Caco-2 (cell line): ENCODE data around the gene COA3. TPM values are rescaled to one million over a fixed set of nuclear protein-coding genes. Genes with fewer than 3 reads are reported as not detected.

Experiments
- BruUV-seq: library from RNA; stranded (reverse); fragments of 400-500 nt; replicated peaks from 2 replicates; lab custom pipeline; 2021; lab: Mats Ljungman, UMichigan
- CTCF ChIA-PET: fragments of 300-600 bp; sonication (Branson Sonifier 250); formaldehyde crosslinking; loops from one replicate; lab custom pipeline; 2022; ENCODE audit warnings: antibody characterized with exemption; lab: Charles Lee
- POLR2A ChIA-PET: fragments of 300-600 bp; sonication (Branson Sonifier 250); formaldehyde crosslinking; loops from one replicate; lab custom pipeline; 2022; ENCODE audit warnings: antibody characterized with exemption; lab: Charles Lee
- DNase-seq, 2 experiments: peaks; one replicate each; pipeline versions ENCODE4 v3.0.0 to v3.0.0-alpha.2; 2020 to 2022
- H3K27me3 ChIP-seq: replicated peaks from 2 replicates; pipeline ENCODE4 v1.6.0; 2011; ENCODE audit warnings: low read length; ENCODE audit not compliant: control insufficient read depth, insufficient read depth
- H3K36me3 ChIP-seq: 2 replicates; pipeline ENCODE4 v1.5.1; 2011; ENCODE audit warnings: low read length; ENCODE audit not compliant: control insufficient read depth, insufficient read depth
- H3K4me1 ChIP-seq: fragments of 250-450 bp; sonication (Bioruptor Pico); 2 replicates; pipeline ENCODE4 v1.5.1; 2020; ENCODE audit warnings: mild to moderate bottlenecking
- H3K4me3 ChIP-seq: 2 replicates; pipeline ENCODE4 v1.5.1; 2011; ENCODE audit warnings: low read depth, mild to moderate bottlenecking, control low read depth, low read length
- H3K9me3 ChIP-seq: fragments of 250-450 bp; sonication (Bioruptor Pico); 2 replicates; pipeline ENCODE4 v1.5.1; 2020; ENCODE audit warnings: mild to moderate bottlenecking, moderate library complexity
- H3K27ac Mint-ChIP-seq: one replicate; pipeline ENCODE4 v1.8.0; 2022; ENCODE audit warnings: mixed read lengths; ENCODE audit not compliant: unreplicated experiment
- H3K27me3 Mint-ChIP-seq: one replicate; pipeline ENCODE4 v1.8.0; 2022; ENCODE audit warnings: mixed read lengths; ENCODE audit not compliant: insufficient read depth, unreplicated experiment
- H3K36me3 Mint-ChIP-seq: one replicate; pipeline ENCODE4 v1.8.0; 2022; ENCODE audit warnings: mild to moderate bottlenecking, mixed read lengths; ENCODE audit not compliant: insufficient read depth, unreplicated experiment
- H3K4me1 Mint-ChIP-seq: one replicate; pipeline ENCODE4 v1.8.0; 2022; ENCODE audit warnings: low read depth, mixed read lengths; ENCODE audit not compliant: unreplicated experiment
- H3K4me3 Mint-ChIP-seq: one replicate; pipeline ENCODE4 v1.8.0; 2022; ENCODE audit warnings: mild to moderate bottlenecking, moderate library complexity, mixed read lengths; ENCODE audit not compliant: unreplicated experiment
- H3K9me3 Mint-ChIP-seq: one replicate; pipeline ENCODE4 v1.8.0; 2022; ENCODE audit warnings: mixed read lengths; ENCODE audit not compliant: unreplicated experiment
- CTCF ChIP-seq, 2 experiments: fragments of 200-600 bp in 1 of 2; IDR thresholded peaks; 1 replicate in 1 of 2; 2 replicates in 1 of 2; pipeline versions ENCODE4 v1.5.1 to v1.8.0; 2011 to 2022; ENCODE audit warnings: antibody characterized with exemption in 1 of 2, control low read depth in 1 of 2, inconsistent platforms in 1 of 2, low read depth in 1 of 2, low read length in 1 of 2, mild to moderate bottlenecking in 1 of 2, moderate library complexity in 1 of 2; ENCODE audit not compliant: insufficient read depth in 1 of 2, severe bottlenecking in 1 of 2, unreplicated experiment in 1 of 2
- intact Hi-C: fragments of 100-400 bp; cut with micrococcal nuclease; formaldehyde crosslinking; loops from one replicate; pipeline ENCODE4 v1.10.0; 2022; ENCODE audit not compliant: unreplicated experiment
- total RNA-seq: library from RNA; stranded (reverse); gene quantifications from 2 replicates; pipeline ENCODE4 v1.2.3, GENCODE V29; 2022

Gene COA3
- total RNA-seq, 1 experiment from 2014 or later: 63.6 TPM

GRCh38 chr17:42795061-42795460 lies 3.4 kb downstream of the COA3 start:
- Mint-ChIP-seq H3K27me3 (no peaks in the 10 kb centered on the region), H3K36me3 (peaks cover 6% of the 10 kb centered on the region), H3K4me3 (no peak overlapping the region), H3K9me3 (peaks cover 5% of the 10 kb centered on the region), H3K27ac (no peak overlapping the region), H3K4me1 (peaks cover 8% of the 10 kb centered on the region)
- H3K36me3 ChIP-seq: peaks cover 1% of the 10 kb centered on the region; the same call in 1 of the 2 replicates
- no peak overlapping the region for H3K4me3 ChIP-seq
- TF ChIP-seq CTCF (IDR thresholded peaks at IDR 0.05; ENCODE audit: insufficient read depth in 1 of 2, low read depth in 1 of 2, low read length in 1 of 2, severe bottlenecking in 1 of 2, unreplicated experiment in 1 of 2): no peak
- BruUV-seq: no TSS peak
- no peak for DNase-seq
- H3K4me1 ChIP-seq: peaks cover 10% of the 10 kb centered on the region
- intact Hi-C loops: no loop called here
- POLR2A ChIA-PET: no interaction called here
- H3K27me3 ChIP-seq: no peaks in the 10 kb centered on the region
- CTCF ChIA-PET: no interaction called here
- H3K9me3 ChIP-seq: no peaks in the 10 kb centered on the region

- TF ChIP-seq CTCF (IDR thresholded peaks at IDR 0.05; ENCODE audit: insufficient read depth in 1 of 2, low read depth in 1 of 2, low read length in 1 of 2, severe bottlenecking in 1 of 2, unreplicated experiment in 1 of 2): no peak
- Histone ChIP-seq H3K4me1 (peaks cover 6% of the 10 kb centered on the region), H3K36me3 (peaks cover 1% of the 10 kb centered on the region; the same call in 1 of the 2 replicates), H3K4me3 (no peak overlapping the region), H3K27me3 (no peaks in the 10 kb centered on the region), H3K9me3 (no peaks in the 10 kb centered on the region)
- intact Hi-C loops: no loop called here
- no peaks in the 10 kb centered on the region for H3K36me3 Mint-ChIP-seq
- H3K4me1 Mint-ChIP-seq: no peaks in the 10 kb centered on the region
- no peak for DNase-seq
- no peak overlapping the region for H3K27ac Mint-ChIP-seq
- no peaks in the 10 kb centered on the region for H3K27me3 Mint-ChIP-seq
- no peak overlapping the region for H3K4me3 Mint-ChIP-seq
- BruUV-seq: no TSS peak
- peaks cover 10% of the 10 kb centered on the region for H3K9me3 Mint-ChIP-seq
- CTCF ChIA-PET: no interaction called here
- POLR2A ChIA-PET: no interaction called here
Measured at GRCh38 chr17:42792545-42792944, 6.0 kb downstream of the COA3 start.

GRCh38 chr17:42791948-42792347 lies 6.6 kb downstream of the COA3 start:
- Mint-ChIP-seq H3K27ac (no peak overlapping the region), H3K36me3 (no peaks in the 10 kb centered on the region), H3K9me3 (peaks cover 10% of the 10 kb centered on the region), H3K4me3 (no peak overlapping the region), H3K27me3 (no peaks in the 10 kb centered on the region), H3K4me1 (no peaks in the 10 kb centered on the region)
- ChIA-PET CTCF (no interaction called here), POLR2A (no interaction called here)
- H3K27me3 ChIP-seq: no peaks in the 10 kb centered on the region
- no TSS peak for BruUV-seq
- TF ChIP-seq CTCF (IDR thresholded peaks at IDR 0.05; ENCODE audit: insufficient read depth in 1 of 2, low read depth in 1 of 2, low read length in 1 of 2, severe bottlenecking in 1 of 2, unreplicated experiment in 1 of 2): no peak
- DNase-seq: no peak
- intact Hi-C loops: no loop called here
- peaks cover under 1% of the 10 kb centered on the region; the same call in 1 of the 2 replicates for H3K4me1 ChIP-seq
- H3K36me3 ChIP-seq: peaks cover 1% of the 10 kb centered on the region; the same call in 1 of the 2 replicates
- H3K4me3 ChIP-seq: no peak overlapping the region
- H3K9me3 ChIP-seq: no peaks in the 10 kb centered on the region
